ENCODE results near the gene GNL1. TPM values are rescaled to one million over a fixed set of nuclear protein-coding genes. Genes with fewer than 3 reads are reported as not detected.

The GNL1 gene
- total and polyA plus RNA-seq, 9 of the 15 experiments (the other 6 are each of a cell fraction or from before 2014, with no cell fraction given), result 0.73 to 112 (median 58.0) TPM

- H3K9ac ChIP-seq (ENCODE audit: insufficient read depth in 1 of 2, low read depth in 2 of 2, low read length in 2 of 2), result peak overlapping the region in 1 of 2 experiments; percentile 0; a peak in 1 of 4 replicates
- intact Hi-C loops (cut with micrococcal nuclease) (no loop called here), in situ Hi-C loops (cut with MboI) (no loop called here)
- no peaks in the 10 kb centered on the region for H3K27me3 ChIP-seq (ENCODE audit: control insufficient read depth in 2 of 2, insufficient read depth in 2 of 2, low read length in 2 of 2)
- peaks cover 3 to 4% of the 10 kb centered on the region in 2 experiments; a peak in 3 of 5 replicates for H3K4me1 ChIP-seq (replicated peaks in 1 of 2; ENCODE audit: control insufficient read depth in 2 of 2, insufficient read depth in 2 of 2, low read length in 2 of 2)
- ATAC-seq, result no peak
- peaks cover 5% of the 10 kb centered on the region; the same call in 1 of the 2 replicates for H4K20me1 ChIP-seq (replicated peaks; ENCODE audit: control insufficient read depth, insufficient read depth, low read length)
- WGBS (ENCODE audit: insufficient coverage, low coverage, missing lambda C conversion rate), result 95% methylated on average over 15 of the region's 15 CpGs
- H3K27ac ChIP-seq (ENCODE audit: extremely low read depth, low read depth, low read length), result no peak overlapping the region; the same call in 2 of the 3 replicates
- H3K9me1 ChIP-seq (ENCODE audit: control insufficient read depth, insufficient read depth, low read length), result peaks cover 5% of the 10 kb centered on the region
- H3K36me3 ChIP-seq (ENCODE audit: control insufficient read depth, insufficient read depth, low read length), result peaks cover 98% of the 10 kb centered on the region
- TF ChIP-seq NR2F6 (CRISPR knock-in tag; IDR thresholded peaks at IDR 0.05), result no peak
- TF ChIP-seq RBFOX2 (IDR thresholded peaks at IDR 0.05; ENCODE audit: low read depth, low read length), result 0 out of 2 replicates have a peak, but pooled peaks have one; percentile 30
- peaks cover 29% of the 10 kb centered on the region for H3K79me2 ChIP-seq (ENCODE audit: control insufficient read depth, insufficient read depth, low read length)
- H3K4me2 ChIP-seq (ENCODE audit: insufficient read depth, low read length), result no peak overlapping the region
- ChIA-PET CTCF (ENCODE audit: low intra/inter-chr PET ratio) (no interaction called here), POLR2A (interaction anchor here (0.7 to 3.1 kb wide), 12 partner anchors 9 to 287 kb away, joined by 3 to 52 read pairs (median 8); partner anchors contain the start of genes ABCF1, MRPS18B, PPP1R10 and PRR3)
- no peaks in the 10 kb centered on the region for H3K9me3 ChIP-seq (replicated peaks; ENCODE audit: control insufficient read depth, insufficient read depth, low read depth, low read length)
- BruUV-seq (replicated peaks), result no TSS peak
- FAIRE-seq, result no peak
- H2AFZ ChIP-seq (ENCODE audit: low read depth, low read length), result no peak overlapping the region
- no peak overlapping the region for H3K4me3 ChIP-seq
- DNase-seq (ENCODE audit: extremely low read depth in 1 of 4, low spot score in 3 of 4), result no peak
Measured at GRCh38 chr6:30589754-30590358, 33.6 kb upstream of the GNL1 start.

- no peaks in the 10 kb centered on the region for H3K4me1 ChIP-seq (replicated peaks in 1 of 2; ENCODE audit: control insufficient read depth in 2 of 2, insufficient read depth in 2 of 2, low read length in 2 of 2)
- H3K36me3 ChIP-seq (ENCODE audit: control insufficient read depth, insufficient read depth, low read length), result peaks cover 96% of the 10 kb centered on the region
- POLR2A ChIA-PET, result interaction anchor here (0.8 to 8.4 kb wide), 8 partner anchors 8 to 30 kb away, joined by 3 to 67 read pairs (median 8); partner anchors contain the start of gene ABCF1
- no peak overlapping the region for H2AFZ ChIP-seq (ENCODE audit: low read depth, low read length)
- H3K79me2 ChIP-seq (ENCODE audit: control insufficient read depth, insufficient read depth, low read length), result no peaks in the 10 kb centered on the region
- no peaks in the 10 kb centered on the region for H4K20me1 ChIP-seq (replicated peaks; ENCODE audit: control insufficient read depth, insufficient read depth, low read length)
- no peak overlapping the region for H3K4me2 ChIP-seq (ENCODE audit: insufficient read depth, low read length)
- no peaks in the 10 kb centered on the region for H3K9me3 ChIP-seq (replicated peaks; ENCODE audit: control insufficient read depth, insufficient read depth, low read depth, low read length)
- no peaks in the 10 kb centered on the region for H3K9me1 ChIP-seq (ENCODE audit: control insufficient read depth, insufficient read depth, low read length)
- intact Hi-C loops (cut with micrococcal nuclease), result no loop called here
- TF ChIP-seq RBM34 (IDR thresholded peaks at IDR 0.05; ENCODE audit: borderline replicate concordance, insufficient read depth, low read length), result no peak
- 0 out of 2 replicates have a peak, but pooled peaks have one; percentile 11 for TF ChIP-seq POLR2AphosphoS5 (IDR thresholded peaks at IDR 0.05; ENCODE audit: control insufficient read depth, insufficient read depth, low read depth, low read length)
- BruUV-seq (replicated peaks), result no TSS peak
- no peak overlapping the region for H3K9ac ChIP-seq (ENCODE audit: insufficient read depth in 1 of 2, low read depth in 2 of 2, low read length in 2 of 2)
- ATAC-seq (no peak), FAIRE-seq (no peak), DNase-seq (ENCODE audit: extremely low read depth in 1 of 4, low spot score in 3 of 4) (no peak)
- no peaks in the 10 kb centered on the region for H3K27me3 ChIP-seq (ENCODE audit: control insufficient read depth in 2 of 2, insufficient read depth in 2 of 2, low read length in 2 of 2)
- H3K4me3 ChIP-seq, result no peak overlapping the region
- no peak overlapping the region for H3K27ac ChIP-seq (ENCODE audit: extremely low read depth, low read depth, low read length)
- CTCF ChIA-PET (ENCODE audit: low intra/inter-chr PET ratio), result no interaction called here
- WGBS (ENCODE audit: insufficient coverage, low coverage, missing lambda C conversion rate), result 93% methylated on average over 5 of the region's 5 CpGs
- in situ Hi-C loops (cut with MboI), result no loop called here
Measured at GRCh38 chr6:30583921-30584320, 27.6 kb upstream of the GNL1 start.

All from K562 (cell line).